ENCODE results near the gene TBL1XR1.

Gene TBL1XR1

DNA sequence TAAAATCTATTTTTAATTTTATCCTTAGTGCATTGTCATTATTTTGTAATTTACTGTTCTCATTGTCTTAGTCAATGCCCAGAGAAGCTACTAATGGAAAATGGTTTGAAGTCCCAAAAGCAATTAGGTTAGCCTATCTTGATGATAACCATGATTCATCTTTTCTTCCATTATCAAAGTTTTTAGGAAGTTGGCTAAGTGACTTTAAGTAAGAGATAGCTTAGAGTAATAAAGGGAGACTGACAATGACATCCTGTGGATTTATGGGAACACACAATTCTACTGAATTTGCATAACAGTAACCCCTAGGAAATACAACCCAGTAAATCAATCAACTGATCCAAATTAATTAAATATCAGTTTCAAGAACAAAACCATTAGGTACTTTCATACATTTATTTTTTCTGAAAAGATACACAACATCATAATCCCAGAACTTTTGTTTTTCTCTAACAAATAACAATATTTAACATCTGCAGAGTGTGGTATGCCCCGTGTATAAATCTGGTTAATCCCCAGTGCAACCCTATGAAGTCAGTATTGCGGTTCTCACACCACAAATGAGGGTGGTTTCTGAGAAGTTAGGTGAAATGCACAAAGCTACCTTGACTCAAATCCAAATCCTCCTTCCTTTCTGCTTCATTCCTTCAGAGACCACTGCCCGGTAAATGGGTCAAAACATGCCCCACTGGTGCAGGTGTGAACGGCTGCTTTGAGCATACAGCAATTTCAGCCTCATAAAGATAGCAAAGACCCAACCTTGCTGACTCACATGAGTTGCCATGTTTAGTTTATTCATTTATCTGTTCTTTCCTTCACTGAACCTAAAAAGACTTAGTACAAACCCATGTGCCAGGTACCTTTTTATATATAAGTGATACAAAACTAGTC, 202.1 kb downstream of the TBL1XR1 start:
- DNase-seq: no peak

DNA sequence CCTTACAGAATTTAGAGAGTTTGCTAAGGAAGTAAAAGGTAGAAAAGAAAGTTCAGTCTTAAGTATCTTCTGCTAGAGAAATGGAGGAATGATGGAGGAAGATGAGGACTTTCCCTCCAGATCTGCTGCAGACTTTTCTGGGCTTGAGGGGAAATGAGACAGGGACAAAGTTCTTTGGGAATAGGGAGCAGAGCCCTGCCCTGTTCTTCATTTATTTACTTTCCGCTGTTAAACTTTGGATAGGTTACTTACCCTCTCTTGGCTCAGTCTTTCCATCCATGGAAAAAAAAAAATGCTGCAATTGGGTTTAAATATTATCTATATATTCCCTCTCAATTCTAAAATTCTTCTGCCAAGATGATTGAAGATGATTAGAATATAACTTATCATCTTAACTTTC, 202.9 kb downstream of the TBL1XR1 start:
- DNase-seq: no peak

DNA sequence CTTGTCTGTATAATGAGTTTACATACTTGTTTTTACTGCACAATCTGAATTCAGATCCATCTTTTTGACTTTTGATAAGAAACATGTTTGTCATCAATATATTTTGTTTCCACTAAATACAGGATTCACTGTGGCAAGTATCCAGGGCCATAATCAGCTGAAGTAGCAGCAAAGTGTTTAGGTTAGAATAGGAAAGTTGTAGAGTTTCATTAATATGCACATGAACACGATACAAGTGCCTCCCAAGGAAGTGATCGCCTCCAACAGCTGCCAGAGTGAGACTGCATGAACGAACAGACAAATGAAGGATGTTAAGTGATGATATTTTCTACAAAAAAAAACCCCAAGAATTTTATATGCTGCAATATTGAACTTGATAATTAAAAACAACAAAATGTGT, 204.3 kb downstream of the TBL1XR1 start:
- DNase-seq: no peak

DNA sequence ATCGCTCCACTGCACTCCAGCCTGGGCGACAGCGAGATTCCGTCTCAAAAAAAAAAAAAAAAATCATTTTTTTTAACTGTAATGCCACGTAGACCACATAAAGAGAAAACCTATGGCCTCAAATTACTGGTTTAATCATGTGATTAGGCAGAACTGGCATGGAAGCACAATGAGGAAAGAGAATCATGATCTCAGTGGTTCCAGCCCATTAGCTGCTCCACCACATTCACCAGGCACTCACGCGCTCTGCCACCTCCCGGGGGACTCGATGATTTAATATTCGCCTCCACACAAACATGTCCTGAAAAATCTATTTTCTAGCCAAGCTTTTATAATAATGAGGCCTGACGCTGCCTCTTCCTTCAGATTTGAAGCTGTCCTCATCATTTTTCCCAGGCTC, 204.7 kb downstream of the TBL1XR1 start:
- no peak for DNase-seq

DNA sequence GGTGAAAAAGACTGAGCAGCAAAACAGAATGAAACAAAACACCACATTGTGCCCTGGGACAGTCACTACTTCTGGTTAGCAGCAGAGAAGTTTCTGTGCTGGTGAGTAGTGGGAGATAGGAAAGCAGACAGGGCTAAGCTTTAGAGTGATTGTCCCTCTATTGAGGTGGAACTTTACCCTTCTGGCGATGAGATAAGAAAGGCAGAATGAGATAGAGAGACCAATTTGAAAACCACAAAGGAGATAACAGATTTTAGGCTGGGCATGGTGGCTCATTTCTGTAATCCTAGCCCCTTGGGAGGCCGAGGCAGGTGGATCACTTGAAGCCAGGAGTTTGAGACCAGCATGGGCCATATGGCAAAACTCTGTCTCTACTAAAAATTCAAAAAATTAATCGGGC, 208.5 kb downstream of the TBL1XR1 start:
- DNase-seq: no peak

DNA sequence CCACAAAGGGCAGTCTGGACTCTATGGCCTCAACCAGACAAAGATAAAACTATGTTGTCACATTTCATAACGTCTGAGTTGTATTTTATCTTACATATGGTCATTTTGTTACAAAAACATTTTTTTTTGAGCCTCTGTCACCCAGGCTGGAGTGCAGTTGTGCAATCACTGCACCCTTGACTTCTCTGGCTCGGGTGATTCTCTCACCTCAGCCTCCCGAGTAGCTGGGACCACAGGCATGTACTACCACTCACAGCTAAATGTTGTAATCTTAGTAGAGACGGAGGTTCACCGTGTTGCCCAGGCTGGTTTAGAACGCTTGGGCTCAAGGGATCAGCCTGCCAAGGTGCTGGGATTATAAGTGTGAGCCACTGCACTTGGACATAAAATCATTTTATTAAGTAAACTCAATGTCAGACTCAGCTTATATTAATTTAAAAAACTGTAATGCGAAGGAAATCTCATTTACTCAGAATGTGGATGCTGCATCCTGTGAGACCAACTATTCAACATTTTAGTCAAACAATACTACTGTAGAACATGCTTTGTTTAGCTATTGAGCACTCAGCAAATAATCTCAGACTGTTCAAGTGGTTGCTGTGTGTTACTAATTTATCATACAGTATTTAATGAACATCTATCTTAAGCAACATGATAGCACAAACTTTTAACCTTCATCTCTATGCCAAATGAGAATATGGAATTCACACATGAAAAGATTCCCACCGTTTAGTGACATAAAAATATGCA, 209.2 kb downstream of the TBL1XR1 start:
- no peak for DNase-seq

DNA sequence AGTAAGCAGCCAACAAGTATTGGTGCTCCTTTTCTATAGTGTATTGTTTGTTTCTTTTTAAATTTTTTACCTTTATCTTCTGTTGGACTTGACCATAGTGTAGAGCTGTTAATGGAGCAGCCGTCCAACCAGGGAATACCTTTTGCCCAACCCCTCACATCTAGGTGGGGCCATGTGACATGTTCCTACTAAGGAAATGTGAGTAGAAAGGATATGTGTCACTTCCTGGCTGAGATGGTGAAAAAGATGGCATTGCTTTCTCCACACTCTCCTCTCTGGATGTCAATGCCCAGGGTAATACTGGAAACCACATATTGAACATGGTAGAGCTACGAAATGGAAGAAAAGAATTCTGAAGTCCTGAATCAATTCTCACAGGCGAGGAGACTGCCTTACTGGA, 218.8 kb downstream of the TBL1XR1 start:
- no peak for DNase-seq

DNA sequence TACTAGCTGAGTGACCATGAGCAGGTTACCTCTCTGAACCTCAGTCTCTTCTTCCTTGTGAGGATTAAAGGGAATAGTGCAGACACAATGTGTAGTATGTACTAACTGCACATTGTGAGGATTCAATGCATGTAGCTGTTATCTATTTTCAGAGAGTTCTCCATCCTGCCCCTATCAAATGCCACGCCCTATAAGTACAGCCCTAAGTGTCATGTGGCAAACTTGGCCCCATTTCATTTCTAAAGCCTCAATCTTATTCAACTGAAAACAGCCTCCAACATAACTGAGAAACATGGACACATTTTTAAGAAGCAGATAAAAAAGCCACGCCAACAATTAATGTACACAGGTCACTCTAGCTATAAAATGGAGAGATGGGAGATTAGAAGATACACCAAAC, 220.0 kb downstream of the TBL1XR1 start:
- no peak for DNase-seq

DNA sequence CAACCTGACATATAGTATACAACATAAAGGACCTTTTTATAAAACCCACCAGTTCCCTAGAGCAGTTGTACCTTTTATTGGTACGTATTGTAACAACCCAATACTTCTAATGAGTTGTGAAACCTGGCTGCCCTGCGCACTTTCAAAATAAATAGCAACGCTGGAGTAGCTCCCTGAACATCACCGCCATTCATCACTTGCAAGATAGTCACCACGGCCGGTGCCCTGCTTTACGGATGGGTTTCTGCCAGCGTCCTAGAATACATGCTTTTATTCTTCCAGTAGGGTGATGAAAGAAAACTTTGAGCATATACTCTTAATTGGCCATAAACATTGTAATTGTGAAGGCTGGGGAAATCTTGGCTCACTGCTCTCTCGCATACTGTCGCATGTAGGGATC, 220.7 kb downstream of the TBL1XR1 start:
- DNase-seq: no peak

DNA sequence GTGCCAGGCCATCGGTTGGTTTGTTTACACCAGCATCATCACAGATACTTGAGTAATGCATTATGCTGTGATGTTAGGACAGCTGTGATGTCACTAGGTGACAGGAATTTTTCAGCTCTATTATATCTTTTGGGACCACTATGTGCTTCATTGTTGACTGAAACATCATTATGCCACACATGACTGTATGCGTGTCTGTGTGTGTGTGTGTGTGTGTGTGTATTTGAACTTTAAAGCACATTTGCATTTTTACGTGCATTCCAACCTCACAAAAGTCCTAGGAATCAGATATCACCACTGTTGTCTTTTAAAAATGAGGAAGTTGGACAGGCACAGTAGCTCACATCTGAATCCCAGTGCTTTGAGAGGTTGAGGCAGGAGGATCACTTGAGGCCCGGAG, 223.0 kb downstream of the TBL1XR1 start:
- DNase-seq: no peak

DNA sequence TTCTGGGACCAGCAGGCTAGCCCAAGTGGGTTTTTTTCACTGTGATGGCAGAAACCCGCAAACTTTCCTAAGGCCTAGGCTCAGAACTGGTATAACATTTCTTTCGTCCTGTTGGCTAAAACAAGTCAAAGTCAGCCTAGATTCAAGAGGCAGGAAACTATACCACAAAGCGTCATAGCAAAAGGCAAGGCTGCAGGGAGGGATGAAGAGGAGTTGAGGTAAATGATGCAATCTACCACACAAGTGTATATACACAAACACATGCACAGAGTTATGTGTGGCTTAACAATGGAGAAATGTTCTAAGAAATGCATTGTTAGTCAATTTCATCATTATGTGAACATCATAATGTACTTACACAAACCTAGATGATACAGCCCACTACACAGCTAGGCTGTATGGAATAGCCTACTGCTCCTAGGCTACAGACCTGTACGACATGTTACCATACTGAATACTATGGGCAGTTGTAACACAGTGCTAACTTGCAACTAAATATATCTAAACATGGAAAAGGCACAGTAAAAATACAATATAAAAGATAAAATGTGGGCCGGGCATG, 225.6 kb downstream of the TBL1XR1 start:
- DNase-seq: no peak

DNA sequence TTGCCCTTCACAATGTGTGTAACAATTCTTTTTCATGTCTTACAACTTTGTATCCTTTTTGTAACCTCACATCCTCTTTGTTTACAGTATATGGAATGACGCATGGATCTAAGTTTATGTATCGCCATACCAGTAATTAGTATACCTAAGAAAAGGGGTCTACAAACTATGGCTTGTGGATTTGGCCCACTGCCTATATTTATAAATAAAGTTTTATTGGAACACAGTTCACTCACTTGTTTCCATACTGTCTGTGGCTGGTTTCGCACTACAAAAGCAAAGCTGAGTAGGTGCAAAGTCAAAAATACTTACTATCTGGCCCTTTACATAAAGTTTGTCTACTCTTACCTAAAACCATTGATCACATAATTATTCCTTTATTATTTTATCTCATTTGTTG, 226.5 kb downstream of the TBL1XR1 start:
- DNase-seq: no peak

DNA sequence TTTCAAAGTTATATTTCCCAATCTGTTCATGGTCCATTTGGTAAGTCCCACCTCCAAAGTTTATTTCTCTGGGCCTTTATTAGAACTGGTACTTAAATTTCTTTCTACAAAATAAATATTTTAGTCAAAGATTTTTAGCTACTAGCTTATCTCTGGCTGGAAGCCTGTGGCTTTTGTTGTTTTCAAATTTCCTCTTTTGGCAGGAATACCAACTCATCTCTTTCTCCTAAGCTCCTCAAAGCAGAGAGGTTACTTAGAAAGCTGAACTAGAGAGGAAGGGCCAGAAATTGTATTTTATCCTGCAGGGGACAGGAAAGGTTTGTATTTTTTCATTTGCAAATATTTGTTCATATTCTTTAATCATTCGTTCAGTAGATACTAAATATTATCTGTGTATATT, 227.8 kb downstream of the TBL1XR1 start:
- no peak for DNase-seq
